ENCODE data around the gene ARMC12. TPM values are rescaled to one million over a fixed set of nuclear protein-coding genes. Genes with fewer than 3 reads are reported as not detected.

The ARMC12 gene
- total RNA-seq, 1 donor from 2014 or later = not detected

DNA sequence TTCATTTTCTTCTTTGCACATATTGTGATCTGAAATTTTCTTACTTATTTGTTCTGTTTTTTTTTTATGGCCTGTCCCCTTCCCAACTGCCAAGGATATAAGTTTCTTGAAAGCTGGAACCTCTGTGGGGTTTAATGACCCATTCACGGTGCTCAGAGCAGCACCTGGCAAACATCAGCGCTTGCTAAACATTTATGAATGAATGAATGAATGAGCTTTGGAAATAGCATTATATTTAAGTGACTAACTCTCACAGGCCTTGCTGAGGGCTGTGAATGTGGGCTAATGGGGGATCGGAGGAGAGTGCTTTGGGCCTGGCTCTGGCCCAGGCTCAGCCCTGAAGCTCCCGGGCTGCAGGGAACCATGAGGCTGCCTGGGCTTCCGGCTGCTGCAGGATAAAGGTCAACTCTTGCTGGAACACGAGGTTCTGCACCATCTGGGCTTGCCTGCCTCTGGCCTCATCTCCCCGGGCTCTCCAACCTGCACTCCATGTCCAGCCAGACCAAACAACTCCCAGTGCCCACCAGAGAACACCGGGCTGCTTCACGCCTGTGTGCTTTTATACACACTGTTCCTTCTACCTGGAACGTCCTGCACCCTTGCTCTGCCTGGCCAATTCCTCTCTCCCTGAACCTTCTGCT, 14.6 kb upstream of the ARMC12 start:
- Histone ChIP-seq H3K36me3 (no peaks in the 10 kb centered on the region), H3K27me3 (no peaks in the 10 kb centered on the region), H3K4me3 (no peak overlapping the region), H3K27ac (no peak overlapping the region), H3K9me3 (no peaks in the 10 kb centered on the region), H3K4me1 (peaks cover 80% of the 10 kb centered on the region)
- intact Hi-C loops (cut with DNase I) = no loop called here
- TF ChIP-seq POLR2AphosphoS5 (IDR thresholded peaks at IDR 0.05; ENCODE audit: insufficient read depth in 1 of 2, low read depth in 1 of 2) (peak in 1 of 2 donors; percentile 50), POLR2A (IDR thresholded peaks at IDR 0.05) (no peak)
- no peak for DNase-seq (ENCODE audit: extremely low spot score in 2 of 2)

DNA sequence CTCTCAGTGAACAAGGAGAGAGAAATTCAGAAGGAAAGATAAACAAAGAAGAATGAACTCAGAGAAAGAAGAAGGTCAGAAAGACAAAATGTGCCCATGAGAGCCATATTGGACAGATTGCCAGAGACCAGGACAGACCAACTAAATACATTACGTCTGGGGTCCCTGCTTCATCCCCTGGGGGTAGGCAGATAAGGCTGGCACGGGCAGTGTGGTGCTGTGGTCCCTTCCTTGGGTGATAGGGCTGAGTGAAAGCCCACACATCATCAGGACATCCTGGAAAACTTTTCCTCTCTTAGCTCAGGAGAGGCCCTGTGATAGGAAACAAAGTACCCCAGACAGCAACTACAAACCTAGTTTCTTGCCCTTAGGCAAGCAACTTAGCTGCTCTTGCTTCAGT, 13.2 kb upstream of the ARMC12 start:
- Histone ChIP-seq H3K4me3 (no peak overlapping the region), H3K36me3 (no peaks in the 10 kb centered on the region), H3K9me3 (no peaks in the 10 kb centered on the region), H3K4me1 (peaks cover 82% of the 10 kb centered on the region), H3K27me3 (no peaks in the 10 kb centered on the region), H3K27ac (peak overlapping the region; percentile 99)
- intact Hi-C loops (cut with DNase I) = no loop called here
- TF ChIP-seq, protein P1, sequence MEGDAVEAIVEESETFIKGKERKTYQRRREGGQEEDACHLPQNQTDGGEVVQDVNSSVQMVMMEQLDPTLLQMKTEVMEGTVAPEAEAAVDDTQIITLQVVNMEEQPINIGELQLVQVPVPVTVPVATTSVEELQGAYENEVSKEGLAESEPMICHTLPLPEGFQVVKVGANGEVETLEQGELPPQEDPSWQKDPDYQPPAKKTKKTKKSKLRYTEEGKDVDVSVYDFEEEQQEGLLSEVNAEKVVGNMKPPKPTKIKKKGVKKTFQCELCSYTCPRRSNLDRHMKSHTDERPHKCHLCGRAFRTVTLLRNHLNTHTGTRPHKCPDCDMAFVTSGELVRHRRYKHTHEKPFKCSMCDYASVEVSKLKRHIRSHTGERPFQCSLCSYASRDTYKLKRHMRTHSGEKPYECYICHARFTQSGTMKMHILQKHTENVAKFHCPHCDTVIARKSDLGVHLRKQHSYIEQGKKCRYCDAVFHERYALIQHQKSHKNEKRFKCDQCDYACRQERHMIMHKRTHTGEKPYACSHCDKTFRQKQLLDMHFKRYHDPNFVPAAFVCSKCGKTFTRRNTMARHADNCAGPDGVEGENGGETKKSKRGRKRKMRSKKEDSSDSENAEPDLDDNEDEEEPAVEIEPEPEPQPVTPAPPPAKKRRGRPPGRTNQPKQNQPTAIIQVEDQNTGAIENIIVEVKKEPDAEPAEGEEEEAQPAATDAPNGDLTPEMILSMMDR (IDR thresholded peaks at IDR 0.05) = no peak
- no peak for TF ChIP-seq POLR2AphosphoS5 (IDR thresholded peaks at IDR 0.05; ENCODE audit: insufficient read depth in 1 of 2, low read depth in 1 of 2)
- TF ChIP-seq POLR2A (IDR thresholded peaks at IDR 0.05) = no peak
- no peak for DNase-seq (ENCODE audit: extremely low spot score in 2 of 2)

DNA sequence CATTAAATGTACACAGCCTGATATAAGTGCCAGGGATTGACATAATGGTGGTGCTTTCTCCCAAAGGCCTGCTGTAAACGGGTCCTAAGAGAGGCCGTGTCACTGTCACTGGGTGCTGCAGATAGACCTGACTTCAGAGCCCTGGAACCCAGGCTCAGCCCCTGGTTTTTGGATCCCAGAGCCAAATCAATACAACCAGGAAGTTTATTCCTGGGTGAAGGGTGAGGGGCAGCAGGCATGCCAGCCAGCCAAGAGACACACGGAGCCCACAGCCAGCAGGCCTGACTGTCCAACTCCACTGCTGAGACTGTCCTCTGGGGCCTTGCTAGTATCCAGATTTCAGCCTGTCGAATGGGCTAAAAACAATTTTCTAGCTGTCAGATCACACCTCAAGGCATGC, 12.8 kb upstream of the ARMC12 start:
- no peak for DNase-seq (ENCODE audit: extremely low spot score in 2 of 2)
- Histone ChIP-seq H3K9me3 (no peaks in the 10 kb centered on the region), H3K27me3 (no peaks in the 10 kb centered on the region), H3K4me1 (peaks cover 82% of the 10 kb centered on the region), H3K4me3 (no peak overlapping the region), H3K27ac (peak overlapping the region; percentile 99), H3K36me3 (no peaks in the 10 kb centered on the region)
- intact Hi-C loops (cut with DNase I) = no loop called here
- TF ChIP-seq, protein P1 (IDR thresholded peaks at IDR 0.05) = no peak
- TF ChIP-seq POLR2AphosphoS5 (IDR thresholded peaks at IDR 0.05; ENCODE audit: insufficient read depth in 1 of 2, low read depth in 1 of 2) (no peak), POLR2A (IDR thresholded peaks at IDR 0.05) (no peak)

DNA sequence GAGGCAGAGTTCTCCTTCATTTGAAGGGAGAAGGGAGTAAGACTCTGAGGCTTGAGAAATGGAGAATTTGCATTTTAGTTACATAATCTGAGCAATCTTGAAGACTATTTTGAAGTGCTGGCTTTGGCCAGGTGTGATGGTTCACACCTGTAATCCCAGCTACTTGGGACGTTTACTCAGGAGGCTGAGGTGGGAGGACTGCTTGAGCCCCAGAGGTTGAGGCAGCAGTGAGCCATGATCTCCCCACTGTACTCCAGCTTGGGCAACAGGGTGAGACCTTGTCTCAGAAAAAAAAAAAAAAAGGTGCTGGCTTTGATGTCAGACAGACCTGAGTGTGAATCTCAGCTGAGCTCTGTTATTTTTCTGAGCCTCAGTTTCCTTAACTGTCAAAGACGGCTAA, 12.4 kb upstream of the ARMC12 start:
- H3K27me3 ChIP-seq = no peaks in the 10 kb centered on the region

DNA sequence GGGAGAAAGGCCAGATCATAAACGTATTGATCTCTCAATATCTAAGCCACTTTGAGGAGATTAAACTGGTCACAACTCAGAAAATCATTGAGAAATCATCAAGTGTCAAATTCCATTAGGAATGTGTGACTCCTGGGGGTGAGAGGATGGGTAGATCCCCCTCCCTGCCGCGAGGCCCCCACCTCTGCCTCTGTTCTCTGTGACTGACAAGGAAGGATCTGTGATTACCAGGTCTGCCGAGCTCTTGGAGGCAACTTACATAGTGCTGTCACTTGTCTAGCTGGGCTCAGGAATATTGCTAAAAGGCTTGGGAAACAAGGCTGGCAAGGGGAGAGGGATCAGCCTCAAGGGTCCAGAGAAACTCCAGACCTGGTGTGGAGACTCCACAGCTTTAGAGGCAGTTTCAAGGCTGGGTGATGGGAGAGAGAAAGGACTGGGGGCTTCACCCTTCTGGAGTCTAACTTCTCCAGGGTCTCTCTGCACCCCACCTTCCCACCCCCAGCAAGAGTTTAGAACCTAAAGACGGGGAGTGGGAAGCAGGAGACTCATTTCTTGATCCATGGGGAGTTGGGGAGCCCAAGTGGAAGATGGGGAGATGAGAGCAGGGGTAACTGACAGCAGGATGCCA, 11.6 kb upstream of the ARMC12 start:
- Histone ChIP-seq H3K27me3 (no peaks in the 10 kb centered on the region), H3K9me3 (no peaks in the 10 kb centered on the region), H3K27ac (peak overlapping the region; percentile 99), H3K4me3 (no peak overlapping the region), H3K4me1 (peaks cover 82% of the 10 kb centered on the region), H3K36me3 (no peaks in the 10 kb centered on the region)
- no peak for DNase-seq (ENCODE audit: extremely low spot score in 2 of 2)
- TF ChIP-seq POLR2AphosphoS5 (IDR thresholded peaks at IDR 0.05; ENCODE audit: insufficient read depth in 1 of 2, low read depth in 1 of 2) (no peak), POLR2A (IDR thresholded peaks at IDR 0.05) (no peak)
- TF ChIP-seq, protein P1 (IDR thresholded peaks at IDR 0.05) = no peak
- intact Hi-C loops (cut with DNase I) = no loop called here

More for the DNA sequence above, 12.4 kb upstream of the ARMC12 start:
- TF ChIP-seq POLR2A (IDR thresholded peaks at IDR 0.05) = no peak
- DNase-seq (ENCODE audit: extremely low spot score in 2 of 2) = no peak
- peaks cover 82% of the 10 kb centered on the region for H3K4me1 ChIP-seq
- H3K36me3 ChIP-seq = no peaks in the 10 kb centered on the region
- no peaks in the 10 kb centered on the region for H3K9me3 ChIP-seq
- no peak overlapping the region for H3K4me3 ChIP-seq
- intact Hi-C loops (cut with DNase I) = no loop called here
- peak overlapping the region; percentile 99 for H3K27ac ChIP-seq
